HG02943 (cell line): ENCODE data around the gene VCX.
A peak's percentile ranks its signal among the peaks of the same experiment; 100 is the strongest.
"Not testable (repeated sequence)": the region's sequence is repeated elsewhere in the genome, so short reads cannot be mapped to it uniquely, and the experiment has no call there.

Experiments
- ATAC-seq: cut with Tn5 transposase; IDR thresholded peaks from one replicate; pipeline ENCODE4 v1.9.1; 2021; ENCODE audit warnings: mild to moderate bottlenecking, low read depth, moderate library complexity; ENCODE audit not compliant: unreplicated experiment

The VCX gene

DNA sequence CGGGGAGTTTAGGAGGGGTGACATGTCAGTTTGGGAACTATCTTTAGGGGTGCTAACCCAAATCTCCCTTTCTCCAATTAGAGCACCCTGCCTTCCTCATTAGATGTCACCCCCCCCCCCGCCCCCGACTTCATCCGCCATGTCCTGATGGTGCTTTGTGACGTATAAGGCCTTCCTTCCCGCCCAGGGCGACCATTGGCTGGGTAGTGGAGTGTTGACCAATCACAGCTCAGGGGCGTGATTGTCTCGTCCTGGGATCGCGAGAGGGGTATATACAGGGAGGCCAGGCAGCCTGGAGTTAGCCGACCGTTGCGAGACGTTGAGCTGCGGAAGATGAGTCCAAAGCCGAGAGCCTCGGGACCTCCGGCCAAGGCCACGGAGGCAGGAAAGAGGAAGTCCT is at the start of gene VCX:
TSS of gene VCX (plus strand) at position 301 of the 400 bp plus-strand sequence. CDS start at position 334, 33 bp downstream.
- not testable (repeated sequence) for ATAC-seq

DNA sequence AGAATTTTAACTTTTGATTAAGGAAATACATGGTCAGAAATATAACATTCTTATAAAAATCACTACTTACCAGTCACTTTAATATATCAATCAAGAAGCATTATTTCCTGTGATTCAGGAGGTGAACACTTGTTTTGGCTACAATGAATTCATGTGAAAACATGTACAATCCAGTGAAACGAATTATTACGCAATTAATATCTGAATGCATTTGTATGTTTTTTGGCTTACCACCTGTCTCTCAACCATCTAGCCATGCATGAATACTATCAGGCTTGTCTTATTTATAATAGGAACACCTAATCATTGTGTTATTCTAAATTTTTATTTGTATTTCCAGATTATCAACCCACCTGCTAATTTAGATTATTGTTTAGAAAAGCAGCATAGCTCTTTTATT is 44.6 kb upstream of the VCX start:
- ATAC-seq: no peak

DNA sequence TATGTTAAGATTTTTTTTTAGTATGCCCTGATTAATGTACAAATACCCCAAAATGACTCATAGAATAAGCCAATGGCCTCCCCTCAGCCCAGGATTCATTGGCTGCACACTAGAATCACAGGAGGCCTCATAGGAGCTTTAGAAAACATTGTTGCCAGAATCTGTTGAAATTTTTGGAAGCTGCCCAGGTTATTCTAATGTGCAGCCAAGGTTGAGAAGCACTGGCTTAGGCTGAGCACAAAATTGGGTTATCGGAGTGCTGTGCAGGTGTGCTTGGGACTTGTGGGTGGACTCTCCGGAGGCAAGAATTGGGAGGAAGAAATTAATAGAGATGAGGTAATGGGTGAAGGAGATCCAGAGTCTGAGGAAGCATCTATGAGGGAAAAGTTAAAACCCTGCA is 41.3 kb upstream of the VCX start:
- ATAC-seq: no peak

DNA sequence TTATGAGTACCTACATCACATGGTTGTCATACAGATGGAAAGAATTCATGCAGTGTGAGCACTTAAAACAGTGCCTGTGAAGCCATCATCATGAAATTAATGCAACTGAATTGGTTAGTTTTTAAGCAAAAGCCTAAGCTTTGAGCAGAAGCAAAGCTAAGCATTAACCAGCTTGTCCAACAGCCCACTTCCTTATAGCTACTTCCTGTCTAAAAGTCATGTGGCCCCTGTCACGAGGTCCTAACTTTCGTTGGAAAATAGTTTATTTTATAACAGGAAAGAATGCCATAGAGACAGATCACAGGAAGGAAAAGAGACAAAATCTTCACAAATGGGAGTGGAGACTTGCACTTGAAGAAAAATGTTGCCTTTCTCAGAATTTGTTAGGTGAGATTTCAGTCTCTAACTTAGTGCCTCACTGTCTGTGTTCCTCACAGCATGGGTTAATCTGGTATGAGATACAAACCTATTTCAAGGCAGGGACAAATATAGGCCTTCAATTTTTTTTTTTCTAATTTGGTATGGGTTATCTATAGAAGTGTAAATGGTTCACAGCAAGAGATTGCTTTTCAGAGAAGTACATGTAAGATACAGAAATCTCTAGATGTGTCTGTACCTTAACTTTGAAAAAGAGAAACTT is 27.7 kb upstream of the VCX start:
- ATAC-seq: no peak

DNA sequence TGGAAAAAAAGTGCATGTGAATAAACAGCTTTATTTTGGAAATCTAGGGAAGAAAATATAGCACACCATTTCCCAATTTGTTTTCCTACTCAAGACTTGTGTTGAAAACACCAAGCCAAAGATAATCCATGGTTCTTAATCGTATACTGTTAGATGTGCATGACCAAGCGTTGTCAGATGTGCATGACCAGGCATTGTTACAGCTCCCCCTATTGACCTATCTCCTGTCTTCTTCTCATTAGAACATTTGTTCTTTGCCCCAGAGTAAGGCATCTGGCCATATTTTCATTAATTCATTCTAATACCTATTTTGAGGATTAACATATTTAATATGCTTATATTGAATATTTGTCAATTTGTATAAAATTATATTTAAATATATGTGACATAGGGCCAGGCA is 14.4 kb upstream of the VCX start:
- no peak for ATAC-seq

DNA sequence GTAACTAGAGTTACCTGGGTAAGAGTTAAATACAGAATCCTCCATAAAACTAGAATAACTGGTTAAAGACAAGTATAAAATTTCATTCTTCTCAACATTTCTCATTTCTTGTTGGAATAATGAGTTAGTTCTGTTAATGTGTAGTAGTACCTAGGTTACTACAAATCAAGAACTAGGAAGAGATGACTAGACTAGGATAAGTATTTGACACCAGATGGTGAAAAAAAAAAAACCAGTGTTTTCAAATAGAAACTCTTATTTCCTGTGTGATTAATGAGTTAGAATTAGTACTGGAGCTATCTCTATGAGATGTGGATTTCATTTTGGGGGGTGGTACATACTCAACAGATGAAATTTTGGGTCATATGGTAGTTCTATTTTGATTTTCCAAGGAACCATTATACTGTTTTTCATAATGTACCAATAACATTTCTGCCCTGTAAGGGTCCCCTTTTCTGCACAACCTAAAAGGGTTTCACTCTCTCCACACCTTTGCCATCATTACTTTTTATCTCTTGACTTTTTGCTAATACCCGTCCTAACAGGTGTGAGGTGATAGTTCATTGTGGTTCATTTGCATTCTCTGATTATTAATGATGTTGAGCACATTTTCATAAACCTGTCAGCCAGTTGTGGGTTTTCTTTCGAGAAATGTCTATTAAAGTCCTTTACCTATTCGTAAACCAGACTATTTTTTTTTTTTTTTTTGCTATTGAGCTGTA is 1.7 kb upstream of the VCX start:
- ATAC-seq: no peak

DNA sequence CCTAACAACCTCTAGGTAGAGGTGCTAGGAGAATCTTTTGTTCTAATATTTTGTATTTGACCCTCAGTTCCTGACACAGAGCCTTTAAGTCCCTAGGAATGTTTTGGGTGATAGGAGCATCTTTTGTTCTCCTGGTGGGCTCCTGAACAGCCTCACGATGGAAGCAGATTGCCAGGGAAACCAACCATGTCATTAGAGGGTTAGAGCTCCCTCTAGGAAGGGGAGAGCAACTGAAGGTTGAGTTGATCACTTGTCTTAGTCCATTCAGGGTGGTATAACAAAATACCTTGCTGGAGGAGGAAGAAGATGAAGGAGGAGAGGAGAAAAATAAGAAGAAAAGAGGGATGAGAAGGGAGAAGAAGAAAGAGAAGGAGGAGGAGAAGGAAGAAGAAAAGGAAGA is 9.2 kb downstream of the VCX start:
- ATAC-seq: no peak

DNA sequence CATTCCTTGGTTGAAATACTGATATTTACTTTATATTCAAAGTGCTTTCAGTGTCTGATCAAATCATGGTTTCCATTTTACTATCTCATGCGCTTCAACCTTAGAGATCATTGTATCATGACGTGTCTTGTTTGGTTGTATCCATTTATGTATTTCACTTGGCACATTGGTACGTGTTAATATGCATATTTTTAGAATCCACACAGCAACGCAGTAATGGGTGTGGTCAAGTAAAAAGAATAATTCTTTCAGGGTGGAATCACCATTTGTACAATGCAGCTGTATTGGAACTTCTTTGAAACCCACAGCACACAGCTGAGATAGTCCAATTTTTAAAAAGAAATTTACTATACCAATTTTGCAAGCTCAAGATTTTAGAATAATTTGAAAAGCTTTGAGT is 29.1 kb downstream of the VCX start:
- ATAC-seq: no peak

DNA sequence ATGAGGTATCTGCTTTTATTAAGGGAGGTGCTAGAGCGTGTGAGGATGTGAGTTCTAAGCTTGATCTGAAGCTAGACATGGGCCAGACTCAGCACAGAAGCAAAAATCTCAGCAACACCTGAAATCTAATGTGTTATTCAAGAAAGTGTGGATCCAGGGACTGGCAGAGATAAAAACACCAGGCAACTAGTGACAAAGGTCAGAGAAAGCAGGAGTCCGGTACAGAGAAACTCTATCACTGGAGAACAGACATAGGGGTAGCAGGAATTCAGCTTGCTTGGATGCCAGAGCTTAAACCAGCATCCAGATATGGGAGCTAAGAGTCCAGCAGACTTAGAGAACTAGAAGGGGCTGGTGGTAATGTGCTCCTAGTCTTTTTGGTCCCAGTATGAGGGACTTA is 34.0 kb downstream of the VCX start:
- no peak for ATAC-seq

DNA sequence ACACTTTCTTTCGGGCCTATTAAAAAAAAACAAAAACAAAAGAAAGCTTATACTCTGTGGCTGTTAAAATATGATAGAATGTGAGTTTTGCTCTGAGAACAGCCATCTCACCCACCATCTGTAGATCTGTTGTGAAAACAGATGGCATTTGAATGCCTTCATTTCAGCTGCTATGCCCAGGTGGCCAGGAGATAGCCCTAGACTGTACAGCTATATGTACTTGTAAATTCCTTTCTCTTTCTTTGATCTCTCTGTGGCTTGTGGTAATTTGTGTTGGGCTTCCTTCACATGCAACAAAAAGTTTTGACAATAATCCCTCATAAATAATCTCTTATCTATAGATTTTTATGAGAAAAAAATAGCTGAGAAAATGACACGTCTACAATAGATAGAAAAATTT is 46.2 kb downstream of the VCX start:
- peak; percentile 58 for ATAC-seq

DNA sequence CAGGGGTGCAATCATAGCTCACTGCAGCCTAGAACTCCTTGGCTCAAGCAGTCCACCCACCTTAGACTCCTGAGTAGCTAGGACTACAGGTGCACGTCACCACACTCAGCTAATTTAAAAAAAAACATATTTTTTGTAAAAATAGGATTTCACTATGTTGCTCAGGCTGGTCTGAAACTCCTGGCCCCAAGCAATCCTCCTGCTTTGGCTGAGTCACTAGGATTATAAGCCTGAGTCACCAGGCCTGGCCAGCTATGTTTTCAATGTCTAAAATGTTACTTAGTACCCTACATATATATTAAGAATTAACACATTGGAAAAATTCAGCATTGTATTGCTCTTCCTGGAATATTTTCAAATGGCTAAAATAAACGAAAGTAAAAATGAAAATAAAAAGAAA is 46.7 kb downstream of the VCX start:
- no peak for ATAC-seq

DNA sequence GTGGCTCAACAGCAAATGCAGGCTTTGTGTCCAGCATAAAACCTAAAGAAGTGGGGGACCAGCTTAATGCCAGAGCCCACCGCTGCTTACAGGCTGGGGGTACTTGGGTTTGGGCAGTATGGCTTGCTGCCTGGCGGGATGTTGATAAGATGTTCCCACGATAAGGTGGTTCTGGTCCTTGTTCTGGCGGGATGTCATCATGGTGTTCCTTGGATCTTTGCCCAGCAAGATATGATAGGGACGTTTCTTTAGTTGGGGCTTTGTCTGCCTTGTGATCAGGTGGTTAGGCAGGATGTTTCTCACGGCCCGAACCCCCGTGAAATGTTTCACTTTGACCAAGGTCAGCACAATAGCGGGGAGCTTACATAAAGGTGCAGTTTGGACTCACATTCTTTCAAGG is 49.0 kb downstream of the VCX start:
- no peak for ATAC-seq
